ENCODE measurements around the gene PTPRJ. TPM values are rescaled to one million over a fixed set of nuclear protein-coding genes. Genes with fewer than 3 reads are reported as not detected.
A peak's percentile ranks its signal among the peaks of the same experiment; 100 is the strongest.

The PTPRJ gene
- polyA plus RNA-seq, 3 donors = 10.0 to 36.4 (median 14.6) TPM

DNA sequence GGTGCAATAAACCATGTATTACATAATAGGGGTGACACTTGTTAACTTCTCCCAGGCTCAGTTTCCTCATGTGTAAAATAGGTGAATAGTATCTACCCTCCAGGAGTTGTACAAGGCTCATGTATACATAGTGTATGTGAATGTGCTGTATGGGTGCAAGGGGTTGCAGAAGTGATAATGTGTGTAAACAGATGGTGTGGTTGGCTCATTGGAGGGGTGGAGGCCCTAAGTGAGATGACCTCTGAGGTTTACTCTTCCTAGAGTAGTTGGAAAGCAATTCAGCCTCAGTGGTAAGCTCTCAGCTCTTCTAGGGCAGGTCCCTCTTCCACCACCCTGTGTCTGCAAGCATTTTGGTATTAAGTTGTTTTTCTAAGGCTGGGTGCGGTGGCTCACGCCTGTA lies 102.4 kb downstream of the PTPRJ start:
- Mint-ChIP-seq H3K27ac (peak overlapping the region in 6 of 7 donors; percentile 12 to 88 (median 66)), H3K4me3 (no peak overlapping the region), H3K27me3 (ENCODE audit: low read depth in 3 of 3) (peaks cover 0 to 6% (median 0%) of the 10 kb centered on the region in 3 donors), H3K4me1 (peaks cover 55% of the 10 kb centered on the region), H3K9me3 (peaks cover 0 to 6% (median 2%) of the 10 kb centered on the region in 7 donors), H3K36me3 (peaks cover 24 to 44% of the 10 kb centered on the region in 2 donors)
- intact Hi-C loops (cut with micrococcal nuclease) = loop anchor here in 1 of 2 donors (5.0 kb wide), 1 partner anchor 40 kb away; no protein-coding TSS in a partner anchor
- Histone ChIP-seq H3K79me2 (ENCODE audit: insufficient read depth, low read length) (peaks cover 100% of the 10 kb centered on the region), H2AFZ (ENCODE audit: insufficient read depth, low read depth, low read length, poor library complexity, severe bottlenecking) (no peak overlapping the region), H3K4me1 (ENCODE audit: control insufficient read depth in 1 of 2, insufficient read depth in 2 of 2, low read length in 2 of 2) (peaks cover 52 to 54% of the 10 kb centered on the region in 2 donors), H4K20me1 (ENCODE audit: insufficient read depth, low read length) (peaks cover 100% of the 10 kb centered on the region), H3K4me2 (replicated peaks; ENCODE audit: extremely low read depth, low read length, poor library complexity, severe bottlenecking) (peak overlapping the region; percentile 14), H3K9me3 (replicated peaks in 1 of 2; ENCODE audit: control insufficient read depth in 1 of 2, insufficient read depth in 1 of 2, low read length in 2 of 2) (peaks cover 0 to 3% of the 10 kb centered on the region in 2 donors), H3K27ac (ENCODE audit: low read depth in 1 of 2, low read length in 2 of 2) (peak overlapping the region in 1 of 2 donors; percentile 57), H3K27me3 (ENCODE audit: control insufficient read depth in 2 of 2, insufficient read depth in 2 of 2, low read length in 2 of 2) (no peaks in the 10 kb centered on the region), H3K9ac (ENCODE audit: insufficient read depth, low read length, poor library complexity, severe bottlenecking) (no peak overlapping the region), H3K36me3 (replicated peaks in 1 of 2; ENCODE audit: control insufficient read depth in 1 of 2, insufficient read depth in 2 of 2, low read length in 2 of 2) (peaks cover 0 to 5% of the 10 kb centered on the region in 2 donors), H3K4me3 (replicated peaks in 1 of 3; ENCODE audit: low read depth in 2 of 3, low read length in 3 of 3) (no peak overlapping the region)
- TF ChIP-seq, protein P1, sequence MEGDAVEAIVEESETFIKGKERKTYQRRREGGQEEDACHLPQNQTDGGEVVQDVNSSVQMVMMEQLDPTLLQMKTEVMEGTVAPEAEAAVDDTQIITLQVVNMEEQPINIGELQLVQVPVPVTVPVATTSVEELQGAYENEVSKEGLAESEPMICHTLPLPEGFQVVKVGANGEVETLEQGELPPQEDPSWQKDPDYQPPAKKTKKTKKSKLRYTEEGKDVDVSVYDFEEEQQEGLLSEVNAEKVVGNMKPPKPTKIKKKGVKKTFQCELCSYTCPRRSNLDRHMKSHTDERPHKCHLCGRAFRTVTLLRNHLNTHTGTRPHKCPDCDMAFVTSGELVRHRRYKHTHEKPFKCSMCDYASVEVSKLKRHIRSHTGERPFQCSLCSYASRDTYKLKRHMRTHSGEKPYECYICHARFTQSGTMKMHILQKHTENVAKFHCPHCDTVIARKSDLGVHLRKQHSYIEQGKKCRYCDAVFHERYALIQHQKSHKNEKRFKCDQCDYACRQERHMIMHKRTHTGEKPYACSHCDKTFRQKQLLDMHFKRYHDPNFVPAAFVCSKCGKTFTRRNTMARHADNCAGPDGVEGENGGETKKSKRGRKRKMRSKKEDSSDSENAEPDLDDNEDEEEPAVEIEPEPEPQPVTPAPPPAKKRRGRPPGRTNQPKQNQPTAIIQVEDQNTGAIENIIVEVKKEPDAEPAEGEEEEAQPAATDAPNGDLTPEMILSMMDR (IDR thresholded peaks at IDR 0.05) = no peak
- no CpG with 5 or more reads among the region's 2 CpGs for WGBS (ENCODE audit: insufficient coverage)
- no peak for DNase-seq

DNA sequence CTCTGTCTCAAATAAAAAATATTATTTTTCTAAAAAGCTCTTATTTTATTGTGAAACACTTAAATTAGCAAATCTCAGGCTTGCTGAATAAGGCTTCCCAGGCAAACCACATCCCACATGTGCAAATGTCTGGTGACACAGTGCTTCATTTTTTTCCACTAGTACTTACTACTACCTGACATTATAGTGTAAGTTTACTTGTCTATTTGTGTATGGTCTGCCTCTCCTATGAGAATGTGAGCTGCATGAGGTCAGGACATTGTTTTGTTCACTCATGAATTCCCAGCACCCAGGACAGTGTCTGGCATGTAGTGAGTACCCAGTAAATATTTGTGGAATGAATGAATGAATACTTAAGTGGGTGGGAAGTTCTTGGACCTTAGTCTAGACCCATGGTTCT lies 103.1 kb downstream of the PTPRJ start:
- no peaks in the 10 kb centered on the region for H3K27me3 ChIP-seq (ENCODE audit: control insufficient read depth in 2 of 2, insufficient read depth in 2 of 2, low read length in 2 of 2)
- peak in 2 of 3 donors; percentile 28 for DNase-seq
- H3K4me1 Mint-ChIP-seq = peaks cover 59% of the 10 kb centered on the region
- peaks cover 100% of the 10 kb centered on the region for H4K20me1 ChIP-seq (ENCODE audit: insufficient read depth, low read length)
- H3K79me2 ChIP-seq (ENCODE audit: insufficient read depth, low read length) = peaks cover 100% of the 10 kb centered on the region
- TF ChIP-seq, protein P1 (IDR thresholded peaks at IDR 0.05) = no peak
- no peak overlapping the region for H3K4me2 ChIP-seq (replicated peaks; ENCODE audit: extremely low read depth, low read length, poor library complexity, severe bottlenecking)
- H3K36me3 ChIP-seq (replicated peaks in 1 of 2; ENCODE audit: control insufficient read depth in 1 of 2, insufficient read depth in 2 of 2, low read length in 2 of 2) = no peaks in the 10 kb centered on the region
- no peak overlapping the region for H2AFZ ChIP-seq (ENCODE audit: insufficient read depth, low read depth, low read length, poor library complexity, severe bottlenecking)
- peaks cover 54 to 55% of the 10 kb centered on the region in 2 donors for H3K4me1 ChIP-seq (ENCODE audit: control insufficient read depth in 1 of 2, insufficient read depth in 2 of 2, low read length in 2 of 2)
- peak overlapping the region in 3 of 7 donors; percentile 58 to 70 (median 65) for H3K27ac Mint-ChIP-seq
- H3K27me3 Mint-ChIP-seq (ENCODE audit: low read depth in 3 of 3) = peaks cover 0 to 6% (median 0%) of the 10 kb centered on the region in 3 donors
- no peak overlapping the region for H3K4me3 Mint-ChIP-seq
- H3K9ac ChIP-seq (ENCODE audit: insufficient read depth, low read length, poor library complexity, severe bottlenecking) = no peak overlapping the region
- intact Hi-C loops (cut with micrococcal nuclease) = loop anchor here in 1 of 2 donors (5.0 kb wide), 1 partner anchor 41 kb away; no protein-coding TSS in a partner anchor
- peak overlapping the region in 1 of 2 donors; percentile 57 for H3K27ac ChIP-seq (ENCODE audit: low read depth in 1 of 2, low read length in 2 of 2)
- H3K9me3 Mint-ChIP-seq = peaks cover 0 to 6% (median 2%) of the 10 kb centered on the region in 7 donors
- no peak overlapping the region for H3K4me3 ChIP-seq (replicated peaks in 1 of 3; ENCODE audit: low read depth in 2 of 3, low read length in 3 of 3)
- peaks cover 20 to 37% of the 10 kb centered on the region in 2 donors for H3K36me3 Mint-ChIP-seq
- peaks cover 0 to 3% of the 10 kb centered on the region in 2 donors for H3K9me3 ChIP-seq (replicated peaks in 1 of 2; ENCODE audit: control insufficient read depth in 1 of 2, insufficient read depth in 1 of 2, low read length in 2 of 2)
